ENCODE data around the gene FAM124A.

The FAM124A gene

GRCh38 chr13:51232328-51232727, 10.1 kb downstream of the FAM124A start:
- Histone ChIP-seq H3K27ac (no peak overlapping the region), H3K4me3 (ENCODE audit: low read depth, low read length) (no peak overlapping the region), H3K4me2 (ENCODE audit: low read length) (no peak overlapping the region), H3K9ac (no peak overlapping the region), H2AFZ (no peak overlapping the region), H3K36me3 (ENCODE audit: control insufficient read depth, insufficient read depth, low read length) (no peaks in the 10 kb centered on the region), H3K4me1 (no peaks in the 10 kb centered on the region), H3K79me2 (no peaks in the 10 kb centered on the region), H3K27me3 (ENCODE audit: control insufficient read depth, insufficient read depth, low read length) (no peaks in the 10 kb centered on the region), H3K9me3 (ENCODE audit: control insufficient read depth, low read length) (no peaks in the 10 kb centered on the region)
- no peak for TF ChIP-seq CTCF (IDR thresholded peaks at IDR 0.05)

DNA sequence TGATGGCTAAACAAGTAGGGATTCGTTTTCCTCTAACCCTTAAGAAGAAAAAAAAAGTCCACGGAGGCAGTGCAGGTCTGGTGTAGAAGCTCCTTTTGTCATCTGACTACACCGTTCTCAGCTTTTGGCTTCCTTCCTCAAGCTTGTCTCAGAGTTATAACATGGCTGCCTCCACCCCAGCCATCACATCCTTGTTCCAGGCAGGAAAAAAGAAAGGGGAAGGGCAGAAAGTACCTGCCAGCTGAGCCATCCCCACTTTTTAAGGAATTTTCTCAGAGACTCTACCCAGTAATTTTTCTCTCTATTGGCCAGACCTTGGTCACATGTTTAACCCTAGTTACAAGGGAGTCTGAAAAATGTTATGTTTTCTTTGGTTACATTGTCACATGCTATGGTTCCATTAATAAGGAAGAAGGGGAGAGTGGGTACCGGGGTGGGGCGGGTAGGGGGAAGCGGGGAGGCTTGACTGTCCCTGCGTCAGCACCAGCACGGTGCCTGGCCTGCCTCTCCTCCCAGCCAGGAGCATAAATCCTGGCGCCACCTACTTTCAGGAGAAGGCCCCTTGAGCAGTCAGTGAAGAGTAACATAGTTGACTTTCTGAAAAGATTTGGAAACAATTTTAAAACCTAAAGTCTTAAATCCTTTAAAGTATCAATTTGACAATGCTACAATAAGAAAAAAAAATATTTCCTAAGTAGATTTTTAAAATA, 11.1 kb downstream of the FAM124A start:
- Histone ChIP-seq H3K36me3 (ENCODE audit: control insufficient read depth, insufficient read depth, low read length) (no peaks in the 10 kb centered on the region), H3K4me3 (ENCODE audit: low read depth, low read length) (no peak overlapping the region), H3K4me1 (no peaks in the 10 kb centered on the region), H3K27me3 (ENCODE audit: control insufficient read depth, insufficient read depth, low read length) (no peaks in the 10 kb centered on the region), H3K79me2 (no peaks in the 10 kb centered on the region), H3K9ac (no peak overlapping the region), H3K27ac (no peak overlapping the region), H3K4me2 (ENCODE audit: low read length) (no peak overlapping the region), H3K9me3 (ENCODE audit: control insufficient read depth, low read length) (no peaks in the 10 kb centered on the region), H2AFZ (no peak overlapping the region)
- TF ChIP-seq CTCF (IDR thresholded peaks at IDR 0.05), result no peak

- no peaks in the 10 kb centered on the region for H3K4me1 ChIP-seq
These were observed 12.5 kb downstream of the FAM124A start for GRCh38 chr13:51234676-51235075.

GRCh38 chr13:51235186-51235585, 13.0 kb downstream of the FAM124A start:
- Histone ChIP-seq H3K4me1 (no peaks in the 10 kb centered on the region), H3K4me2 (ENCODE audit: low read length) (no peak overlapping the region), H3K4me3 (ENCODE audit: low read depth, low read length) (no peak overlapping the region), H3K27me3 (ENCODE audit: control insufficient read depth, insufficient read depth, low read length) (no peaks in the 10 kb centered on the region), H3K9me3 (ENCODE audit: control insufficient read depth, low read length) (no peaks in the 10 kb centered on the region), H3K79me2 (no peaks in the 10 kb centered on the region), H2AFZ (no peak overlapping the region), H3K36me3 (ENCODE audit: control insufficient read depth, insufficient read depth, low read length) (no peaks in the 10 kb centered on the region), H3K9ac (no peak overlapping the region), H3K27ac (no peak overlapping the region)
- TF ChIP-seq CTCF (IDR thresholded peaks at IDR 0.05), result no peak

More at GRCh38 chr13:51234676-51235075, 12.5 kb downstream of the FAM124A start:
- Histone ChIP-seq H3K79me2 (no peaks in the 10 kb centered on the region), H3K9ac (no peak overlapping the region), H3K36me3 (ENCODE audit: control insufficient read depth, insufficient read depth, low read length) (no peaks in the 10 kb centered on the region), H3K4me3 (ENCODE audit: low read depth, low read length) (no peak overlapping the region), H3K4me2 (ENCODE audit: low read length) (no peak overlapping the region), H3K9me3 (ENCODE audit: control insufficient read depth, low read length) (no peaks in the 10 kb centered on the region), H2AFZ (no peak overlapping the region), H3K27me3 (ENCODE audit: control insufficient read depth, insufficient read depth, low read length) (no peaks in the 10 kb centered on the region), H3K27ac (no peak overlapping the region)
- no peak for TF ChIP-seq CTCF (IDR thresholded peaks at IDR 0.05)
